Natural killer cell (primary cell): ENCODE results near the gene TMEM203. TPM values are rescaled to one million over a fixed set of nuclear protein-coding genes. Genes with fewer than 3 reads are reported as not detected.

Experiments
- ATAC-seq, 3 donors: fragments of 150-1000 bp in 2 of 3; fragments of 200-7000 bp in 1 of 3; cut with Tn5 transposase; 1 replicate in 1 of 3; 2 replicates in 2 of 3; pipeline ENCODE4 v1.10.0; 2021; ENCODE audit warnings: mild to moderate bottlenecking in 2 of 3, moderate library complexity in 2 of 3
- DNase-seq, 2 donors: peaks; one replicate each; pipeline versions ENCODE4 v3.0.0 to v3.0.0-alpha.2; 2013 to 2021; ENCODE audit warnings: mixed read lengths in 1 of 2
- H3K27ac ChIP-seq: one replicate; pipeline ENCODE4 v1.5.1; 2013; ENCODE audit warnings: mild to moderate bottlenecking, low read length
- H3K27me3 ChIP-seq: one replicate; pipeline ENCODE4 v1.6.1; 2013; ENCODE audit warnings: low read length; ENCODE audit not compliant: control insufficient read depth, insufficient read depth
- H3K36me3 ChIP-seq: one replicate; pipeline ENCODE4 v1.6.1; 2013; ENCODE audit warnings: low read length; ENCODE audit not compliant: control insufficient read depth, insufficient read depth
- H3K4me1 ChIP-seq: one replicate; pipeline ENCODE4 v1.6.1; 2013; ENCODE audit warnings: low read length; ENCODE audit not compliant: control insufficient read depth, insufficient read depth
- H3K4me3 ChIP-seq: one replicate; pipeline ENCODE4 v1.5.1; 2013; ENCODE audit warnings: low read length
- H3K9me3 ChIP-seq: one replicate; pipeline ENCODE4 v1.6.1; 2013; ENCODE audit warnings: low read length; ENCODE audit not compliant: control insufficient read depth, insufficient read depth
- H3K27ac Mint-ChIP-seq, 2 donors: one replicate each; pipeline ENCODE4 v1.8.0; 2022; ENCODE audit warnings: mild to moderate bottlenecking in 2 of 2, mixed read lengths in 2 of 2, moderate library complexity in 1 of 2
- H3K27me3 Mint-ChIP-seq, 2 donors: one replicate each; pipeline ENCODE4 v1.8.0; 2022; ENCODE audit warnings: low read depth in 2 of 2, mixed read lengths in 2 of 2
- H3K36me3 Mint-ChIP-seq: one replicate; pipeline ENCODE4 v1.8.0; 2022; ENCODE audit warnings: mixed read lengths
- H3K4me1 Mint-ChIP-seq, 2 donors: one replicate each; pipeline ENCODE4 v1.8.0; 2022; ENCODE audit warnings: mixed read lengths in 2 of 2
- H3K4me3 Mint-ChIP-seq: one replicate; pipeline ENCODE4 v1.8.0; 2022; ENCODE audit warnings: mild to moderate bottlenecking, moderate library complexity, mixed read lengths
- H3K9me3 Mint-ChIP-seq, 2 donors: one replicate each; pipeline ENCODE4 v1.8.0; 2022; ENCODE audit warnings: mixed read lengths in 2 of 2
- WGBS: methylation state at CpG from one replicate; pipeline ENCODE4 v1.1.7; 2013; ENCODE audit warnings: missing lambda C conversion rate; ENCODE audit not compliant: insufficient coverage; 5-methylcytosine and 5-hydroxymethylcytosine counted together
- intact Hi-C: fragments of 100-400 bp; cut with micrococcal nuclease; formaldehyde crosslinking; loops from one replicate; pipeline ENCODE4 v1.14.2; 2022
- total RNA-seq, 4 donors: library from RNA; stranded (reverse); fragments of 120-200 nt in 1 of 4; gene quantifications; one replicate each; pipeline versions ENCODE4 v1.2.3 to v1.2.4, GENCODE V29; 2013 to 2022
- TF ChIP-seq, protein P1 (sequence below): fragments of 200-600 bp; IDR thresholded peaks from one replicate; pipeline ENCODE4 v1.8.0; 2022; ENCODE audit warnings: antibody characterized with exemption

TMEM203 gene
- total RNA-seq, 3 donors from 2014 or later (not counting 1 experiment from before 2014, with no cell fraction given) = 22.1 to 30.5 (median 27.1) TPM

DNA sequence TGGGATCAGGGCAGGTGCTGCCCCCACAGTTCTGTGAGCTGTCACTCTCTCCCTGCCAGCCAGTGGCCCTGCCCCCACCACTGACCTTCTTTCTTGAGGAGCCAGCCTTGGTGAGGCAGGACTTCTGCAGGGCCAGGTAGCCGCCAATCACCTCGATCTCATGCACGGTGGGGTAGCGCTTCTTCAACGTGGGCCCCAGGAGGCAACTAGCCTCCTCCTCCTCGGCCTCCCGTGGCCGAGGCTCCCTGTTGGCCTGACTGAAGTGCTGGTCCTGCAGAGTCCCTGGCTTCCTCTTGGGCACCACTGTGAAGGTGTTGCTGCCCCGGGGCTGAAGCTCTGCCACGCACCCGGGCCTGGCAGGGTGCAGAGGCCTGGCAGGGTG is 6.6 kb downstream of the TMEM203 start:
- no peak overlapping the region for H3K27ac ChIP-seq
- 94% methylated on average over 11 of the region's 11 CpGs for WGBS
- no peaks in the 10 kb centered on the region for H3K27me3 Mint-ChIP-seq
- no peaks in the 10 kb centered on the region for H3K9me3 ChIP-seq
- no peaks in the 10 kb centered on the region for H3K27me3 ChIP-seq
- no peak overlapping the region for H3K4me3 Mint-ChIP-seq
- no peak for ATAC-seq
- H3K4me1 Mint-ChIP-seq = peaks cover 5 to 24% of the 10 kb centered on the region in 2 donors
- no peak overlapping the region for H3K27ac Mint-ChIP-seq
- no peaks in the 10 kb centered on the region for H3K36me3 Mint-ChIP-seq
- DNase-seq = no peak
- no peaks in the 10 kb centered on the region for H3K9me3 Mint-ChIP-seq
- TF ChIP-seq, protein P1, sequence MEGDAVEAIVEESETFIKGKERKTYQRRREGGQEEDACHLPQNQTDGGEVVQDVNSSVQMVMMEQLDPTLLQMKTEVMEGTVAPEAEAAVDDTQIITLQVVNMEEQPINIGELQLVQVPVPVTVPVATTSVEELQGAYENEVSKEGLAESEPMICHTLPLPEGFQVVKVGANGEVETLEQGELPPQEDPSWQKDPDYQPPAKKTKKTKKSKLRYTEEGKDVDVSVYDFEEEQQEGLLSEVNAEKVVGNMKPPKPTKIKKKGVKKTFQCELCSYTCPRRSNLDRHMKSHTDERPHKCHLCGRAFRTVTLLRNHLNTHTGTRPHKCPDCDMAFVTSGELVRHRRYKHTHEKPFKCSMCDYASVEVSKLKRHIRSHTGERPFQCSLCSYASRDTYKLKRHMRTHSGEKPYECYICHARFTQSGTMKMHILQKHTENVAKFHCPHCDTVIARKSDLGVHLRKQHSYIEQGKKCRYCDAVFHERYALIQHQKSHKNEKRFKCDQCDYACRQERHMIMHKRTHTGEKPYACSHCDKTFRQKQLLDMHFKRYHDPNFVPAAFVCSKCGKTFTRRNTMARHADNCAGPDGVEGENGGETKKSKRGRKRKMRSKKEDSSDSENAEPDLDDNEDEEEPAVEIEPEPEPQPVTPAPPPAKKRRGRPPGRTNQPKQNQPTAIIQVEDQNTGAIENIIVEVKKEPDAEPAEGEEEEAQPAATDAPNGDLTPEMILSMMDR = no peak
- H3K4me3 ChIP-seq = no peak overlapping the region
- intact Hi-C loops = no loop called here
- H3K4me1 ChIP-seq = peaks cover 25% of the 10 kb centered on the region
- H3K36me3 ChIP-seq = no peaks in the 10 kb centered on the region

- no peak for DNase-seq
- Histone ChIP-seq H3K27ac (no peak overlapping the region), H3K27me3 (no peaks in the 10 kb centered on the region), H3K36me3 (no peaks in the 10 kb centered on the region), H3K9me3 (no peaks in the 10 kb centered on the region), H3K4me3 (no peak overlapping the region), H3K4me1 (peaks cover 23% of the 10 kb centered on the region)
- Mint-ChIP-seq H3K27me3 (no peaks in the 10 kb centered on the region), H3K4me1 (peaks cover 5 to 23% of the 10 kb centered on the region in 2 donors), H3K9me3 (no peaks in the 10 kb centered on the region), H3K4me3 (peak overlapping the region; percentile 25), H3K36me3 (no peaks in the 10 kb centered on the region), H3K27ac (no peak overlapping the region)
- WGBS = 96% methylated on average over 19 of the region's 19 CpGs
- ATAC-seq = no peak
- intact Hi-C loops = no loop called here
- TF ChIP-seq, protein P1 = no peak
These were observed 7.2 kb downstream of the TMEM203 start for GRCh38 chr9:137198051-137198901.

GRCh38 chr9:137195525-137196220 is 9.8 kb downstream of the TMEM203 start:
- Histone ChIP-seq H3K4me3 (no peak overlapping the region), H3K27ac (no peak overlapping the region), H3K27me3 (no peaks in the 10 kb centered on the region), H3K36me3 (peaks cover 6% of the 10 kb centered on the region), H3K9me3 (no peaks in the 10 kb centered on the region), H3K4me1 (peaks cover 14% of the 10 kb centered on the region)
- 96% methylated on average over 21 of the region's 21 CpGs for WGBS
- H3K27ac Mint-ChIP-seq = no peak overlapping the region
- H3K4me1 Mint-ChIP-seq = peaks cover 0 to 19% of the 10 kb centered on the region in 2 donors
- no peaks in the 10 kb centered on the region for H3K9me3 Mint-ChIP-seq
- no peak overlapping the region for H3K4me3 Mint-ChIP-seq
- intact Hi-C loops = no loop called here
- no peaks in the 10 kb centered on the region for H3K27me3 Mint-ChIP-seq
- TF ChIP-seq, protein P1 = no peak
- DNase-seq = no peak
- H3K36me3 Mint-ChIP-seq = no peaks in the 10 kb centered on the region
- ATAC-seq = no peak
